NCI-H1105 treated with DMSO at 0.1 percent for 48 hours (cell line): Measurements from ENCODE around the gene SLC30A7.
"Not testable (repeated sequence)": the region's sequence is repeated elsewhere in the genome, so short reads cannot be mapped to it uniquely, and the experiment has no call there.

Source experiments
- DNase-seq: peaks from one replicate; lab custom pipeline; 2025; lab: John Stamatoyannopoulos, UW

The SLC30A7 gene, protein sequence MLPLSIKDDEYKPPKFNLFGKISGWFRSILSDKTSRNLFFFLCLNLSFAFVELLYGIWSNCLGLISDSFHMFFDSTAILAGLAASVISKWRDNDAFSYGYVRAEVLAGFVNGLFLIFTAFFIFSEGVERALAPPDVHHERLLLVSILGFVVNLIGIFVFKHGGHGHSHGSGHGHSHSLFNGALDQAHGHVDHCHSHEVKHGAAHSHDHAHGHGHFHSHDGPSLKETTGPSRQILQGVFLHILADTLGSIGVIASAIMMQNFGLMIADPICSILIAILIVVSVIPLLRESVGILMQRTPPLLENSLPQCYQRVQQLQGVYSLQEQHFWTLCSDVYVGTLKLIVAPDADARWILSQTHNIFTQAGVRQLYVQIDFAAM

DNA sequence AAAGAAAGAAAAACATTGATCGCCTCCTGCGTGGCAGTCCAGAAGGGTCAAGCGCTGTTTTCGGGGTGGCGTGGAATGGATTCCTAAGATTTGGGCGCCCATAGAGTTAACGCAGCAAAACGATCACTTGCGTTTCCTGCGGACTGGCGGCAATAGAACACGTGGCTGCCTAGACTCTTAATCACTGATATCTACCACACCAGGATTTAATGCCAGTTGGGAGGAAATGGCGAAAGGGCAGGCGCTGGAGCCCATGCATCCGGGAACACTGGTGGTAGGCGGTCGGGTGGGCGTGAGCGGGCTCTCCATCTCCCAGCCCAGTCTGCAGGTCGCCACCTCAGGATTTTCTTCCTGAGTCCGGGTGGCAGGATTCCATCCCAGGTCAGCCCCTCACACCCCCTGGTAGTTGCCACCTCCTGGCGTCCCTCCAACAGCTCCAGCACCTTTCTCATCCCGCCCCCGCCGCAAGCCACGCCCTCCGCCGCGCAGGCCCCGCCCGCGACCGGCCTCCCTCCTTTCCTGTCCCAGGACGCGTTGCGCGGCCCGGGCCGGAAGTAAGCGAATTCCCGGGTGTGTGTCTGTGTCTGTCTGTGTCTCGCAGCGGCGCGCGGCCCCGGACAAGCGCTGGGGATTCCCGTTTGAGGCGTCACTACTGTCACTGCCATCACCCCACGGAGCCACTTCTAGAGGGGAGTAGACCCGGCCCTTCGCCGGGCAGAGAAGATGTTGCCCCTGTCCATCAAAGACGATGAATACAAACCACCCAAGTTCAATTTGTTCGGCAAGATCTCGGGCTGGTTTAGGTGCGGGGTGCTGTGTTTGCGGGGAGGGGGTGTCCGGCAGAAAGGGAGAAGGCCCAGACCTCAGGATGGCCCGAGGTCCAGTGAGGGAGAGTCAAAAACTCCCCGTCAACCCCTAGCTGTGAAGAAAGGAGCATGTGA, at the start of gene SLC30A7:
SLC30A7 (plus strand) TSS at position 551 of the 941 bp plus-strand sequence; CDS start at position 724, 173 bp downstream.
- DNase-seq, result peak; percentile 79

DNA sequence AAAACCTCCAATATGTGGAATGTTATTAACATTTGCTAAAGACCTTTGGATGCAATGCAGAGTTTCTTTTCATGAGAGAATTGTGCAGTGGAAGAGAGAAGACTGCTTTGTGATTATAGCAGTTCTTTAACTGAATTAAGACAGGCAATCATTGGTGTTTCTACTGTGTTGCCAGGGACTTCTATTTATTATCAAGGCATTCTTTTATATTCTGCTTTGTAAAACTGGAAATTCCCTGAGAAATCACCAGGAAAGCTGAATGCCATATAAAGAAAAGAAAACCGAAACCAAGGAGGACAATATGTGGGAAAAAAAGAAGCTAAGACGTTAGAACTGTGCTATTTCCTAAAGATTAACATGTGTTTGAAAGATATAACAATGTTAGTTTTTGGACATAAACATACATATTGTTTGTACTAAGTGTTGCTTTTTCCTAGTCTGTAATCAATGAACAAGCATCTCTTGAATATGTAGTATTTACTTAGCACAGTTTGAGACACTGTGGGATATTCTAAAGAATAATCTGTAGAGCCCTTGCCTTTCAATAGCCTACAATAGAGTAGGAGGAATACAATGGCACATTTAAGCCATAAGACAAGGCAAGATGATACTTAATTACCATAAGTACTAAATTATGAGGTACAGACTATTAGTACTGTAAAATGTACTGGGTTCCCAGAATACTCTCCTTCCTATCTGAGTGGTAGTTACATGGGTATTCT, 48.4 kb upstream of the SLC30A7 start:
- DNase-seq, result peak; percentile 15

GRCh38 chr1:100851726-100852125, 44.2 kb upstream of the SLC30A7 start:
- DNase-seq, result no peak

DNA sequence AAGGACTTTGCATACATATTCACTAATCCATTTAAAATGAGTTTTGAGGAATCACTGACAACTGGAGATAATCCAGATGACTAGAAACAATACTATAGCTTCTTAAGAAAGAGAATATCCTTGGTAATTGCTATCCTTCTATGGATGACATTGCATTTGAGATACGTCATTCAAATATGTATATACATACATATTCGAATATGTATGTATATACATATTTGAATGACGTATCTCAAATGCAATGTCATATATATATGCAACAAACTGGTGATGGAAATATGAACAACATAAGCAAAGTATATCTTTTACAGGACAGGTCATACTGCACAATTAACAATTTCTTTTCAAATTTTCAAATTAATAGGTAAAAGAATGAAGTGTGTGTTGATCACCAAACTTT, 42.9 kb upstream of the SLC30A7 start:
- DNase-seq, result no peak

DNA sequence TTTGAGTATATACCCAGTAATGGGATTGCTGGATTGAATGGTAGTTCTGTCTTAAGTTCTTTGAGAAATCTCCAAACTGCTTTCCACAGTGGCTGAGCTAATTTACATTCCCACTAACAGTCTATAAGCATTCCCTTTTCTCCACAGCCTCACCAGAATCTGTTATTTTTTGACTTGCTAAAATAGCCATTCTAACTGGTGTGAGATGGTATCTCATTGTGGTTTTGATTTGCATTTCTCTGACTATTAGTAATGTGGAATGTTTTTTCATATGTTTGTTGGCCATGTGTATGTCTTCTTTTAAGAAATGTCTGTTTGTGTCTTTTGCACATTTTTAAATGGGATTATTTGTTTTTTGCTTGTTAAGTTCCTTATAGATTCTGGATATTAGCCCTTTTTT, 40.8 kb upstream of the SLC30A7 start:
- DNase-seq, result not testable (repeated sequence)

- DNase-seq, result peak; percentile 4
Measured at GRCh38 chr1:100860397-100860991, 35.4 kb upstream of the SLC30A7 start.

DNA sequence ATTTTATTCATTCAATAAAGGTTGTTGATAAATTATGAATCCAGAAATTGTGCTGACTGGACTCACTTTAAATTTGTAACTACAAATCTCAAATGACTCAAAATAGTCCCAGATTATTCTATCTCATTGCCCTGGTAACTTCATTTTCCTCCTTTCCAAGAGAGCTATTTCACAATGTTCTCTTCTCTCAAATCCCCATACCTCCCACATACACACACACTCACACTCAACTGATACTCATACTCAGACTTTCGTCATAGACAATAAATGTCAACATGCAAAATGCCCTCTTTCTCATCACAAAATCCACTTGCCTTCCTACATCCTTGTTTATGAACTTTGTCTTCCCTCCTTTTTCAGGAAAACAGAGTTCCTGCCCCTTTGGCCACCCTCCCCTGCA, 34.5 kb upstream of the SLC30A7 start:
- DNase-seq, result no peak

DNA sequence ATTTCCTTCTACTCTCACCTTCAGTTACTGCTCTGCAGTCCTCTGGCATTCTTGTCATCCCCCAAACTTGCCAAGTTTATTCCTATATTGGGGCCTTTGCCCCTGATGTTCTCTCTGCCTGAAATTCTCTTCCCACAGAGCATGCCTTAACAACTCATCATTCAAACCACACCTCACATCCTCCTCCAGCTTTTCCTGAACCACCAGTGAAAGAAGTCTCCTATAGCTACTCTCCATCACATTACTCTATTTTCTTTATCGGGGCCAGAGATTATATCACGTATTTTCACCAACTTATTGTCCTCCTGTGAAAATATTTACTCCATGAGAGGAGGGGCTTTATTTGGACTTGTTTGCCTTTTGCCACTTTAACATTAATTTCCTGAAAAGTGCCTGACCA, 33.3 kb upstream of the SLC30A7 start:
- no peak for DNase-seq

- peak; percentile 42 for DNase-seq
Measured at GRCh38 chr1:100866041-100866900, 29.6 kb upstream of the SLC30A7 start.

- no peak for DNase-seq
Measured at GRCh38 chr1:100866901-100867206, 29.0 kb upstream of the SLC30A7 start.

DNA sequence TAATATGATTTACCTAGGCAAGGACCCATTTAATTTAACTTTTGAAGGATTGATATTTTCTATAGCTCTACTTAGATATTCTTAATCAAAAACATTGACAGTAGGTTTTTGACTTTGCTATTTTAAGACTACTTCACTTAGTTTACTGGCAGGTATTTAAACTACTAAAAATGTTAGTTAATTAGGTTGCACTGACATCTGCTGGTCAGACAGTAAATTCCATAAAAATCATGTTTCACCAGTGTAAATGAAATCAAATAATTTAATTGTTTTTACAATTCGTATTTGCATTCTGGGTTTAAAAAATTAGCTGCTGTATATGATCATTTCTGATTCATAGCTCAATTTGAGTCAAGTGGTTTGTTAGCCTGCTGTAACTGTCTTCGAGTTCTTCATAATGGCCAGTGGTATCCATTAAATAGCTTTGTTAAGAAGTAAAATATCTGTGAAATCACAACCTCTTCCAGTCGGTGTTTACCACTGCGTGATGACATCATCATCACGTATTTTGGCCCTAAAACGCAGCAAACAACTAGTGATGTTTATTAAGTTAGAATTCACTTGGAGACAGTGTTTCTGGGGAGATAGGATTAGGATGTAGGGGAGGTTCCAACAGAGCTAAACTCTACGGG, 27.4 kb upstream of the SLC30A7 start:
- DNase-seq, result peak; percentile 62

DNA sequence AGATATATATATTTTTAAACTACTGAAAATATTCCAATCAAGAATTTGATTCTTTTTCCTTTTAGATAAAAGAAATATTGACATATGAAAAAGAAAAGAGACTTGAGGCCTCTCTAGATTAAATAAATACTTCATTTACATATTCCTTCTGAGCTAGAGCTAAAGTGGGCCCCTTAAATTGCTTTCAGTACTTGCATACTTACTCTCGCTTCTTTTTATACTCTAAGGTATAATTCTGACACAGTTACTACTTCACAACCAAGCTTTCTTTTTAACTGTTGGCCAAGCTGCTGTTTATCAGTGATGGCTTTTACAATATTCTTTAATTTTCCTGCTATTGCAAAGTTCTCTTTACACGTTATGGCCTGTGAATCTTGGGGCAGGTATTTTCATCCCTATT, 25.9 kb upstream of the SLC30A7 start:
- DNase-seq, result no peak

- DNase-seq, result no peak
Measured at GRCh38 chr1:100874433-100874832, 21.5 kb upstream of the SLC30A7 start.

DNA sequence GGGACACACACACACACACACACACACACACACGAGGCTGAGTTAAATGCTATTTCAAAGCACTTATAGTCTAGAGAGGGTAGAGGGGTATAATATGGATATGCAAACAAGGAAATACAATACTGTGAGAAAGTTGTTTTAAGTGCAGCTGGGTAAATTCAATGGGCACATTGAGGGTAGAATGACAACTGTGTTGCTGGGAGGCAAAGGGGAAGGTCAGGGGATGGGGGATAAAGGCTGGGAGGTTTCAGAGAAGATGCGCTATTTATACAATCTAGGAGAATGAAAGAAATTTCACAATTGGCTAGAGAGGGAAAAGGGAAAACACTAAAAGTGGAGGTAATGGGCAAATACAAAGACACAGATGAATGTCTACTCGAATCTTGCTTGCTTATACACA, 20.7 kb upstream of the SLC30A7 start:
- peak; percentile 48 for DNase-seq

GRCh38 chr1:100876291-100876690, 19.6 kb upstream of the SLC30A7 start:
- DNase-seq, result no peak

DNA sequence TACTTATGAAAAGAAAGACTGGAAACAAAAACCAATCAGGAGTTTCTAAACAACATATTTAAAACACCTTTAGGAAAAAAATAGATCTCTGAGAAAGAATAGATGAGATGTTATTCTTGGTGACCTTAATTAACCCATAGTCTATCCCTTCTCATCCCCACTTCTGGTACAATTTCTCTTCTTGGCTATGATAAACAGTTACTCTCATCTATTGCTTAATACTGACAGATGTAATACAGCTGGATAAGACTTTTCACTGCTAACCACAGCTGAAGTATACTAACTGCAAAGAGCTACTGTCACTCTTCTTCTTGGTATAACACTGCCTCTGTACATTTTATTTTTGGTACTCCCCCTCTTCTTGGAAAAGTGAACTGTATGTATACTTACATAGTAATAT, 16.5 kb upstream of the SLC30A7 start:
- DNase-seq, result no peak

DNA sequence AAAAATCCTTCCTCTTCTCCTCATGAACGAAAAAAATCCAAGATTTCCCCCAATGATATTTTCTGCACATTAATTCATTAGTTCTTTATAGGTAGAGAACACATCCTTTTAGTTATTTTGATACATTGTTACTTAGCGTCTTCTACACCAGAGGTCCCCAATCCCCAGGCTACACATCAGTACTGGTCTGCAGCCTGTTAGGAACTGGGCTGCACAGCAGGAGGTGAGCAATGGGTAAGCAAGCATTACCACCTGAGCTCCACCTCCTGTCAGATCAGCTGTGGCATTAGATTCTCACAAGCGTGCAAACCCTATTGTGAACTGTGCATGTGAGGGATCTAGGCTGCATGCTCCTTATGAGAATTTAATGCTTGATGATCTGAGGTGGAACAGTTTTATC, 14.2 kb upstream of the SLC30A7 start:
- DNase-seq, result no peak

GRCh38 chr1:100882698-100883097, 13.2 kb upstream of the SLC30A7 start:
- DNase-seq, result no peak

DNA sequence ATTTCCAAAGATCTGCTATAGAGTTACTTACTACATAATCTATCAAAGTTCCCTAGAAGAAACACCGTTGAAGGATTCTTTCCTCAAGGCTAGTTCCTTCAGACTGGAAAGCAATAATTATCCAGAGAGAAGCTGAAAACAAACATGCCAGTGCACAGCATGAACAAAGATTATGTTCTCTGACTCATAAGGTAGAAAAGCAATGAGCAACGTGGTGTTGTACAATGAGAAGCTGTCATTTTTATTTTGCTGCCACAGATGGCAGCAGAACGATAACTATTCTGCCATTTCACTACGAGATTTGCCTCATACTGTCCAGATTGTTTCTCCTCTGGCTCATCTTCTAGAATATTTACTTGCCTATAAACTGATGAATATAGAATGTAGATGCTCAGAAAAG, 11.9 kb upstream of the SLC30A7 start:
- no peak for DNase-seq

GRCh38 chr1:100889007-100889406, 6.9 kb upstream of the SLC30A7 start:
- DNase-seq, result not testable (repeated sequence)
